ENCODE data around the gene CRK. TPM values are rescaled to one million over a fixed set of nuclear protein-coding genes. Genes with fewer than 3 reads are reported as not detected.
"Not testable (repeated sequence)": the region's sequence is repeated elsewhere in the genome, so short reads cannot be mapped to it uniquely, and the experiment has no call there.

The CRK gene
- total RNA-seq, 4 donors from 2014 or later, result 84.5 to 104 (median 95.7) TPM

DNA sequence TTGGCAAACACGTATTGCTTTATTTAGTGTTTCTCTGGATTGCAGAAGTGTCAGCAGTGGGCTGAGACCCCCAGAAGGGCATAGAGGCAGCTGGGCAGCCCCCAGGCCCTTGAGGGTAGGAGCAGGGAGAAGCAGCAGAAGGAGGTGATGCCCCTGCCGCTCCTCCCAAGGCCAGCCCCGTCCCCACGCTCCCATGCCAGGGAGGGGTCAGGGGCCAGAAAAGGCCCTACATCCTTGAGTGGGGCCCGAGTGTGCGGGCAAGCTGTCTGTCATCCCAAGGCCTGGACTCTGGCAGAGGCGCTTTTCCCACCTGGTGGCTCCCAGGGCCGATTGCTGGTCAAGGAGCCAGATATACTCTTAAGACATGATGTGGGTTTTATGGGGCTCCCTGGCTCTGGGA, 8.2 kb upstream of the CRK start:
- no peak for TF ChIP-seq CTCF (IDR thresholded peaks at IDR 0.05)
- ATAC-seq (ENCODE audit: low FRiP score), result no peak
- DNase-seq (ENCODE audit: low spot score), result no peak

- DNase-seq (ENCODE audit: low spot score) (no peak), ATAC-seq (ENCODE audit: low FRiP score) (peak; percentile 21)
- no peak for TF ChIP-seq CTCF (IDR thresholded peaks at IDR 0.05)
Measured at GRCh38 chr17:1462164-1463112, 6.4 kb upstream of the CRK start.

GRCh38 chr17:1461198-1461944, 5.3 kb upstream of the CRK start:
- ATAC-seq (ENCODE audit: low FRiP score) (no peak), DNase-seq (ENCODE audit: low spot score) (no peak)
- TF ChIP-seq CTCF (IDR thresholded peaks at IDR 0.05), result no peak

- DNase-seq (ENCODE audit: low spot score) (no peak), ATAC-seq (ENCODE audit: low FRiP score) (no peak)
- TF ChIP-seq CTCF (IDR thresholded peaks at IDR 0.05), result no peak
Measured at GRCh38 chr17:1460233-1460632, 4.2 kb upstream of the CRK start.

DNA sequence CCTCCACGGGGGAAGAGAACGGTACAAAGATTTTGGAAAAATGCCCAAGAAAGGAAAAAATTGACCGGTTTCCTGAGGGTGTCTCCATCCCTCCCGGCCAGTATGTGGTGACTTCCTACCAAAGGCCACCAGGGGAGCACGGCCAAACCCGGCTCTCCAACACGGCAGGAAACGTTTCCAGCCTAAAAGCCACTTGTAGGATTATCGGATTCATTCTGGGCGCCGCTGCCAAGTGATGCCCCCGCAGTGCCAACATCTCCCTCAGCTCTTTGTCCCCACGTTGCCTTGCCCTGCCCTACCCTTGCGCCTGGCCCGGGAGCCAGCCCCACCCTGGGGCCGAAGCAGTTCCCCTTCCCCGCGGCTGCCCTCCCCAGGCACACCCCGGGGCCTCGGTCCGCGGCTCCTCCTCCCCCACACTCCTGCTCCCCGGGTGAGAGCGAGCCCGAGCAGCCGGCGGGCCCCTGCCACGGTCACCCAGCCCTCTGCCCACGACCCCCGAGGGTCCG, 688 bp downstream of the CRK start:
- DNase-seq (ENCODE audit: low spot score), result no peak

GRCh38 chr17:1454541-1454940, 1.5 kb downstream of the CRK start:
- no peak for TF ChIP-seq CTCF (IDR thresholded peaks at IDR 0.05)
- DNase-seq (ENCODE audit: low spot score) (no peak), ATAC-seq (ENCODE audit: low FRiP score) (no peak)

More for the DNA sequence above, 688 bp downstream of the CRK start:
- peak in 1 of 3 donors; percentile 38 for TF ChIP-seq CTCF (IDR thresholded peaks at IDR 0.05)
- peak; percentile 48 for ATAC-seq (ENCODE audit: low FRiP score)

DNA sequence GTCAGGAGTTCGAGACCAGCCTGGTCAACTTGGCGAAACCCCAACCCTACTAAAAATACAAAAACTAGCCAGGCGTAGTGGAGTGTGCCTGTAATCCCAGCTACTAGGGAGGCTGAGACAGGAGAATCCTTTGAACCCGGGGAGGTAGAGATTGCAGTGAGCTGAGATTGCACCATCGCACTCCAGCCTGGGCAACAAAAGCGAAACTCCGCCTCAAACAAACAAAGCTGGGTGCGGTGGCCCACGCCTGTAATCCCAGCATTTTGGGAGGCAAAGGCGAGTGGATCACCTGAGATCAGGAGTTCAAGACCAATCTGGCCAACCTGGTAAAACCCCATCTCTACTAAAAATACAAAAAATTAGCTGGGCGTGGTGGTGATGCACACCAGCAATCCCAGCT, 2.3 kb downstream of the CRK start:
- not testable (repeated sequence) for ATAC-seq (ENCODE audit: low FRiP score); DNase-seq (ENCODE audit: low spot score)
